ENCODE results near the gene SLC12A8.

- TF ChIP-seq PAX5 (IDR thresholded peaks at IDR 0.05; ENCODE audit: insufficient read depth, low read length, severe bottlenecking) (no peak), POLR2A (IDR thresholded peaks at IDR 0.05; ENCODE audit: low read depth, low read length) (no peak; the same call in 1 of the 2 replicates), TAF1 (IDR thresholded peaks at IDR 0.05; ENCODE audit: low read depth, low read length) (no peak), POLR2AphosphoS5 (IDR thresholded peaks at IDR 0.05; ENCODE audit: low read depth, low read length) (no peak), SPI1 (IDR thresholded peaks at IDR 0.05; ENCODE audit: low read depth, low read length) (no peak), POU2F2 (IDR thresholded peaks at IDR 0.05; ENCODE audit: low read depth, low read length) (no peak)
Observed at GRCh38 chr3:125107363-125107762, 105.2 kb downstream of the SLC12A8 start.

All from GM12891 (cell line).